Liver (tissue), 9 donors: Measurements from ENCODE around the gene OR5B21. TPM values are rescaled to one million over a fixed set of nuclear protein-coding genes. Genes with fewer than 3 reads are reported as not detected.

Source experiments
- DNase-seq: peaks from one replicate; pipeline ENCODE4 v3.0.0-alpha.2; 2017; ENCODE audit warnings: low spot score
- H3K27ac ChIP-seq, 2 donors: one replicate each; pipeline ENCODE4 v1.7.0; 2013; ENCODE audit warnings: inconsistent platforms in 2 of 2, low read length in 2 of 2, control low read depth in 1 of 2, low read depth in 1 of 2, mild to moderate bottlenecking in 1 of 2
- H3K27me3 ChIP-seq, 4 donors: one replicate each; pipeline versions ENCODE4 v1.6.1 to v1.7.0; 2013; ENCODE audit warnings: low read length in 3 of 4, inconsistent platforms in 1 of 4, mild to moderate bottlenecking in 1 of 4, moderate library complexity in 1 of 4; ENCODE audit not compliant: control insufficient read depth in 4 of 4, insufficient read depth in 4 of 4
- H3K36me3 ChIP-seq, 4 donors: one replicate each; pipeline versions ENCODE4 v1.6.1 to v1.7.0; 2013; ENCODE audit warnings: low read length in 3 of 4, mild to moderate bottlenecking in 3 of 4, low read depth in 1 of 4, moderate library complexity in 1 of 4; ENCODE audit not compliant: control insufficient read depth in 4 of 4, insufficient read depth in 3 of 4
- H3K4me1 ChIP-seq, 4 donors: one replicate each; pipeline versions ENCODE4 v1.6.1 to v1.7.0; 2013; ENCODE audit warnings: low read length in 3 of 4, mild to moderate bottlenecking in 3 of 4, moderate library complexity in 1 of 4; ENCODE audit not compliant: control insufficient read depth in 4 of 4, insufficient read depth in 4 of 4
- H3K4me3 ChIP-seq, 3 donors: one replicate each; pipeline versions ENCODE4 v1.6.1 to v1.7.0; 2013; ENCODE audit warnings: low read length in 3 of 3, control low read depth in 1 of 3, low read depth in 1 of 3, mild to moderate bottlenecking in 1 of 3
- H3K9ac ChIP-seq, 2 donors: one replicate each; pipeline ENCODE4 v1.7.0; 2013; ENCODE audit warnings: low read length in 2 of 2, mild to moderate bottlenecking in 2 of 2, moderate library complexity in 2 of 2, control low read depth in 1 of 2, low read depth in 1 of 2
- H3K9me3 ChIP-seq, 4 donors: one replicate each; pipeline versions ENCODE4 v1.6.1 to v1.7.0; 2013; ENCODE audit warnings: low read length in 3 of 4; ENCODE audit not compliant: control insufficient read depth in 4 of 4
- EGR1 ChIP-seq, 2 donors: IDR thresholded peaks; 2 replicates each; pipeline ENCODE4 v1.6.1; 2016 to 2018; ENCODE audit warnings: antibody characterized with exemption in 2 of 2, low read depth in 2 of 2
- FOXA1 ChIP-seq: IDR thresholded peaks from 2 replicates; pipeline ENCODE4 v1.6.1; 2016; ENCODE audit warnings: antibody characterized with exemption
- HNF4A ChIP-seq, 2 donors: conservative IDR thresholded peaks; 2 replicates each; pipeline ENCODE4 v1.6.1; 2016; ENCODE audit warnings: antibody characterized with exemption in 2 of 2, mild to moderate bottlenecking in 2 of 2
- NR2F2 ChIP-seq: IDR thresholded peaks from 2 replicates; pipeline ENCODE4 v1.6.1; 2016; ENCODE audit warnings: antibody characterized with exemption
- SP1 ChIP-seq: IDR thresholded peaks from 2 replicates; pipeline ENCODE4 v1.6.1; 2018; ENCODE audit warnings: antibody characterized with exemption, mild to moderate bottlenecking
- TAF1 ChIP-seq: conservative IDR thresholded peaks from 2 replicates; pipeline ENCODE4 v1.6.1; 2016; ENCODE audit warnings: antibody characterized with exemption, mild to moderate bottlenecking
- YY1 ChIP-seq: IDR thresholded peaks from 2 replicates; pipeline ENCODE4 v1.6.1; 2016; ENCODE audit warnings: antibody characterized with exemption, mild to moderate bottlenecking
- WGBS: extraction: QIAGEN DNeasy Blood & Tissue Kit; methylation state at CpG from one replicate; pipeline ENCODE4 v1.1.7; 2013; 5-methylcytosine and 5-hydroxymethylcytosine counted together
- polyA plus RNA-seq, 2 donors: library from polyadenylated mRNA; stranded (reverse) in 1 of 2; unstranded in 1 of 2; fragments of 200-250 nt in 1 of 2; fragments of >200 nt in 1 of 2; fragmentation: Nextera tagmentation in 1 of 2; extraction: Ambion mirVana in 1 of 2; gene quantifications; one replicate each; pipeline versions ENCODE4 v1.2.1 to v1.2.3, GENCODE V29; 2013 to 2015
- total RNA-seq, 2 donors: library from RNA; depleted of rRNA; stranded (reverse); fragments of >200 nt; gene quantifications; one replicate each; pipeline ENCODE4 v1.2.3, GENCODE V29; 2014
- TF ChIP-seq, protein P1 (sequence below): fragments of 150-350 bp; IDR thresholded peaks from 2 replicates; pipeline ENCODE4 v1.5.1; 2017; ENCODE audit warnings: improper control_type of control experiment, low read depth, low read length; ENCODE audit not compliant: missing input control
- TF ChIP-seq, protein P2 (sequence below): IDR thresholded peaks from 2 replicates; pipeline ENCODE4 v1.6.1; 2016; ENCODE audit warnings: antibody characterized with exemption
- TF ChIP-seq, protein P3 (sequence below): IDR thresholded peaks from 2 replicates; pipeline ENCODE4 v1.6.1; 2016; ENCODE audit warnings: antibody characterized with exemption
- donor health status: healthy.
- donor health status: healthy.
- donor health status: healthy.
- donor health status: healthy.
- donor health status: healthy.

OR5B21 gene
- total and polyA plus RNA-seq, 4 donors = not detected

DNA sequence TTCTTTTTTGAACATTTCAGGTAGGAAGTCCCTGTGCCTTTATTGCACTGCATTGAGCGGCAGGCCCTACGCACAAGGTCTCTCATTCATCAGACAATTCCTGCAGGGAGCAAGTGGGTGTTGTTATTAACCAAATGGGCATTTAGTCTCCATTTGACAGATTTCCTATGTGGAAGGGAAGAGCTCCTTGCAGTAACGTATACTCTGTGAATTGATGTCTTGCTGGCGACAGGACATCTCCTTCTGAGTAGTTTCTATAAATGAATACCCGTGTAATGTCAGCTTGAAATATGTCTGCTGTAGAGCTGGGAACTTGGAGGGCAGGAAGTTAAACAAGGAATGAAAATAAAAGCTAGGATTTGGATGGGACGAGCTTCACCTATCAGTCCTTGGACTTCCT, 3.7 kb downstream of the OR5B21 start:
- TF ChIP-seq EGR1 (IDR thresholded peaks at IDR 0.05; ENCODE audit: low read depth in 2 of 2) (no peak), FOXA1 (no peak), TAF1 (no peak)
- TF ChIP-seq, protein P1, sequence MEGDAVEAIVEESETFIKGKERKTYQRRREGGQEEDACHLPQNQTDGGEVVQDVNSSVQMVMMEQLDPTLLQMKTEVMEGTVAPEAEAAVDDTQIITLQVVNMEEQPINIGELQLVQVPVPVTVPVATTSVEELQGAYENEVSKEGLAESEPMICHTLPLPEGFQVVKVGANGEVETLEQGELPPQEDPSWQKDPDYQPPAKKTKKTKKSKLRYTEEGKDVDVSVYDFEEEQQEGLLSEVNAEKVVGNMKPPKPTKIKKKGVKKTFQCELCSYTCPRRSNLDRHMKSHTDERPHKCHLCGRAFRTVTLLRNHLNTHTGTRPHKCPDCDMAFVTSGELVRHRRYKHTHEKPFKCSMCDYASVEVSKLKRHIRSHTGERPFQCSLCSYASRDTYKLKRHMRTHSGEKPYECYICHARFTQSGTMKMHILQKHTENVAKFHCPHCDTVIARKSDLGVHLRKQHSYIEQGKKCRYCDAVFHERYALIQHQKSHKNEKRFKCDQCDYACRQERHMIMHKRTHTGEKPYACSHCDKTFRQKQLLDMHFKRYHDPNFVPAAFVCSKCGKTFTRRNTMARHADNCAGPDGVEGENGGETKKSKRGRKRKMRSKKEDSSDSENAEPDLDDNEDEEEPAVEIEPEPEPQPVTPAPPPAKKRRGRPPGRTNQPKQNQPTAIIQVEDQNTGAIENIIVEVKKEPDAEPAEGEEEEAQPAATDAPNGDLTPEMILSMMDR = no peak
- Histone ChIP-seq H3K4me1 (no peaks in the 10 kb centered on the region), H3K4me3 (no peak overlapping the region), H3K36me3 (no peaks in the 10 kb centered on the region), H3K9ac (no peak overlapping the region), H3K27me3 (no peaks in the 10 kb centered on the region), H3K9me3 (no peaks in the 10 kb centered on the region), H3K27ac (no peak overlapping the region)
- no peak for DNase-seq
- WGBS = 85% methylated on average over 6 of the region's 6 CpGs

DNA sequence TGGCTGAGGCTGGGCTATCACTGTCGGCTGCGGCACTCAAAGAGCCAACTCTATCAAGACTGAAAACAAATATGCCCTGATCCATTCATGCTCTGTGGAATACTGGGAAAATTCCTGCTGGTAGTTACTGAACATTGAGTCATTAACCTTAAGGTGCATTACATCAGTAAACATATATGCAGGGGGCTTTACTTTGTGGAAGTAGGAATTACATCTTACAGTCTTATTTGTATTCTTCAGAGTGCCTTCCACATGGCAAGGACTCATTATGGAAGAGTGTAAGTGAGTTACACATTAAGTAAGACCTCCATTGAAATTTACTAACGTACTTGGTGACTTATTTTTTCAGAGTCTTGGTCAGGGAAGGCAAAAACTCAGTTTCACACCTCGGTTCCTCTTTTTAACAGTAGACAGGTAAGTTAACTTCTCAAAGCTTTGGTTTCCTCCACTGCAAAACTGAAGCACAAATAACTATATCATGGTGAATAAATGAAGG, 4.5 kb downstream of the OR5B21 start:
- Histone ChIP-seq H3K4me1 (no peaks in the 10 kb centered on the region), H3K27ac (no peak overlapping the region), H3K4me3 (no peak overlapping the region), H3K27me3 (no peaks in the 10 kb centered on the region), H3K9me3 (no peaks in the 10 kb centered on the region), H3K9ac (no peak overlapping the region), H3K36me3 (no peaks in the 10 kb centered on the region)
- no peak for TF ChIP-seq HNF4A (conservative IDR thresholded peaks at IDR 0.05)
- TF ChIP-seq, protein P2, sequence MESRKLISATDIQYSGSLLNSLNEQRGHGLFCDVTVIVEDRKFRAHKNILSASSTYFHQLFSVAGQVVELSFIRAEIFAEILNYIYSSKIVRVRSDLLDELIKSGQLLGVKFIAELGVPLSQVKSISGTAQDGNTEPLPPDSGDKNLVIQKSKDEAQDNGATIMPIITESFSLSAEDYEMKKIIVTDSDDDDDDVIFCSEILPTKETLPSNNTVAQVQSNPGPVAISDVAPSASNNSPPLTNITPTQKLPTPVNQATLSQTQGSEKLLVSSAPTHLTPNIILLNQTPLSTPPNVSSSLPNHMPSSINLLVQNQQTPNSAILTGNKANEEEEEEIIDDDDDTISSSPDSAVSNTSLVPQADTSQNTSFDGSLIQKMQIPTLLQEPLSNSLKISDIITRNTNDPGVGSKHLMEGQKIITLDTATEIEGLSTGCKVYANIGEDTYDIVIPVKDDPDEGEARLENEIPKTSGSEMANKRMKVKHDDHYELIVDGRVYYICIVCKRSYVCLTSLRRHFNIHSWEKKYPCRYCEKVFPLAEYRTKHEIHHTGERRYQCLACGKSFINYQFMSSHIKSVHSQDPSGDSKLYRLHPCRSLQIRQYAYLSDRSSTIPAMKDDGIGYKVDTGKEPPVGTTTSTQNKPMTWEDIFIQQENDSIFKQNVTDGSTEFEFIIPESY = no peak
- TF ChIP-seq, protein P3, sequence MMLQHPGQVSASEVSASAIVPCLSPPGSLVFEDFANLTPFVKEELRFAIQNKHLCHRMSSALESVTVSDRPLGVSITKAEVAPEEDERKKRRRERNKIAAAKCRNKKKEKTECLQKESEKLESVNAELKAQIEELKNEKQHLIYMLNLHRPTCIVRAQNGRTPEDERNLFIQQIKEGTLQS = no peak
- no peak for DNase-seq
- WGBS = 87% methylated on average over 4 of the region's 4 CpGs

DNA sequence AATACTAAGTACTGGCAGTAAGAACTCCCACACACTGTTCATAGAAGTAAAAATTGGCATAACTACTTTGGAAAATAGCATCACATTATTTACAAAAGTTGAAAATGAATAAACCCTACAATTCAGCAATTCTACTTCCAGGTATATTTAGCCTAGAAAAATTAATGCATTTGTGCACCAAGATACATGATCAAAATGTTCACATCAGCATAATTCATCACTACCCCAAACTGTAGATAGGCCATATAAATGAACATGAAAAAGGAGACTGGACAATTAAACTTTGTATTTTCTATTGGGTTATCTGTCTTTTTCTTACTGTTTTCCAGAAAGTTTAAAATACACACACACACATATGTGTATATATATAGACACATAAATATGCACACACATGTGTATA, 5.9 kb downstream of the OR5B21 start:
- no peaks in the 10 kb centered on the region for H3K27me3 ChIP-seq
- H3K4me1 ChIP-seq = no peaks in the 10 kb centered on the region
- DNase-seq = no peak
- H3K4me3 ChIP-seq = no peak overlapping the region
- no peak overlapping the region for H3K9ac ChIP-seq
- no peaks in the 10 kb centered on the region for H3K36me3 ChIP-seq
- no peaks in the 10 kb centered on the region for H3K9me3 ChIP-seq
- H3K27ac ChIP-seq = no peak overlapping the region
- TF ChIP-seq NR2F2 (no peak), SP1 (no peak), YY1 (no peak)
- TF ChIP-seq, protein P2 = no peak
